NB4 (cell line): ENCODE results near the gene MATN1.

Source experiments
- CTCF ChIP-seq: IDR thresholded peaks from one replicate; pipeline ENCODE4 v1.5.1; 2012; ENCODE audit warnings: low read depth, low read length
- MAX ChIP-seq: IDR thresholded peaks from 2 replicates; pipeline ENCODE4 v1.6.1; 2011; ENCODE audit warnings: low read depth, low read length
- POLR2A ChIP-seq: IDR thresholded peaks from 2 replicates; pipeline ENCODE4 v1.6.1; 2011; ENCODE audit warnings: mild to moderate bottlenecking; ENCODE audit not compliant: insufficient read length; ENCODE audit errors: extremely low read depth

- TF ChIP-seq POLR2A (no peak), CTCF (no peak), MAX (no peak)
These were observed 16.9 kb downstream of the MATN1 start for GRCh38 chr1:30706528-30706927.
